HG02840 (cell line): ENCODE data around the gene NTRK2.

Experiments used
- ATAC-seq: cut with Tn5 transposase; IDR thresholded peaks from one replicate; pipeline ENCODE4 v1.9.1; 2021; ENCODE audit warnings: mild to moderate bottlenecking, moderate library complexity, moderate number of reproducible peaks; ENCODE audit not compliant: unreplicated experiment, low FRiP score

Gene NTRK2

DNA sequence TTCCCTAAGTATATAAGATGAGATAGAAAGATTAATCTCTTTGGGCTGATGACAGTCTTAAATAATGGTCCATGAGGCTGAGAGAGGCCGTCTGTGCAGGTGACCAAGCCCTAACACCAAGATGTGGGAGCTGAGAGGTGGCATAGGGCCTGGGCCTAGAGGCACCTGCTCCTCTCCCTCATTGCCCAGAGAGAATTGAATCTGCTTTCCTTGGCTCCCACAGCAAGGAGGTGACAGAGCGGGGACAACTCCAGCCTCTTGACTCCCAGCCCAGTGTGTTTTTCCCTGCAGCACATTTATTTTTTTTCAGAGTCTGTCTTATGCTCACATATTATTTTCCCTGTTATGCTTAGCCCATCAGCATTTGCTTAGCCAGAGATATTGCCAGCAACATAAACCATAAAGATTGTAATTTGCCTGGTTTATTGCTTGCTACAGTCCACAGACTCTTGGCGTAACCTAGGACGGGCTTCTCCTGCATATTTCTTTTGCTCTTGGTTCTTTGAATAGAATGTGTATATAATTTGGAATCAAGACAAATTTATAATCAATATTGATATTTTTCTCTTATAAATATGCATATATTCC is 105.6 kb downstream of the NTRK2 start:
- ATAC-seq = no peak

DNA sequence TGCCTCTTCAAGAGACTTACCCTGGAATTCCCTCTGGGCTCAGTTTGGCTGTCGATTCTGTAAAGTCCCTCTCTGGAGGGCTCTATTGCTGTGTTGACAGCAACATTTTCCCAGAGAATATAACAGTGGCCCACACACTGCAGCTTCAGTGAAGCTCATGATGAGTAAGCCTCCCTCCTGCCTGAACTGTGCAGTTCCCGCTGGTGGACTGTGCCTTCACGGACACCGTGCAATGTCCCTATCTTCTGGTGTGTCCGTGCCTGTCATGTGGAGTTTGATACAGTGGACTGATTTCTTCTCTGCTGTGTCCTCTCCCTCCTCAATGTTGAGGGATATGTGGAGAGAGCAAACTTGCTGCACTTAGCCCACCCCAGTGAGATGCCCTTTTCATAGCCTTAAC is 109.0 kb downstream of the NTRK2 start:
- ATAC-seq = no peak

DNA sequence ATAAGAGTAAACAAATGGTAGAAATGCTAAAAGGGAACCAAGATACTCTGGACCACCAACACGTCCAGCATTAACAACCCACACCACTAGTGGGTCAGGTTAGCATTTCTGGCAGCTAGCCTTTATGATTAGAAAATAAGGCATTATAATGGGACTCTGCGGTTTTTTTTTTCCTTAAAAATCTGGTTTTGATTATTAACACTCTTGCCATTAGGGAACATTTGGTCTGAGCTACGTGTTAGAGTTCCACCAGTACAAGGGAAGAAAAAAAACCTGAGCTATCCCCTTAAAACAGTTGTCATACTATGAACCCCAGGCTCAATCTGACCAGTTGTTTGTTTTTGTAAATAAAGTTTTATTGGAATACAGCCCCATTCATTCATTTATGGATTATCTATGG is 110.4 kb downstream of the NTRK2 start:
- no peak for ATAC-seq

DNA sequence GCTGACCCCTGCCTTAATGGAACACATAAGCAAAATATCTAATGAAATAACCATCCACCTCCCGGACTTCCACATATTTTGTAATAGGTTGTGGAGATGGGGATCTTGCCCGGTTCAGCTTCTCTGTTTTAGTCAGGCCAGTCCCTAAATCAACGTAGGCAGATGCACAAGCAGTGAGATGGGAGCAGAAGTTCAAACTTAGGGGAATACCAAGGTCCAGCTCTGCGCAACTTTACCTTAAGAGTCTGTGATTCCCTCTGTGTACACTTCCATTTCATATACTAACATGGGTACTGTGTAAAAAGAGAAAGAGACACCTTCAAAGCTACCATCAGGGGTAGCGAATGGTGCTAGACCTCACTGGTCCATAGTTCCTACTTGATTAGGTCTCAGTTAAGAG is 110.9 kb downstream of the NTRK2 start:
- ATAC-seq = no peak

DNA sequence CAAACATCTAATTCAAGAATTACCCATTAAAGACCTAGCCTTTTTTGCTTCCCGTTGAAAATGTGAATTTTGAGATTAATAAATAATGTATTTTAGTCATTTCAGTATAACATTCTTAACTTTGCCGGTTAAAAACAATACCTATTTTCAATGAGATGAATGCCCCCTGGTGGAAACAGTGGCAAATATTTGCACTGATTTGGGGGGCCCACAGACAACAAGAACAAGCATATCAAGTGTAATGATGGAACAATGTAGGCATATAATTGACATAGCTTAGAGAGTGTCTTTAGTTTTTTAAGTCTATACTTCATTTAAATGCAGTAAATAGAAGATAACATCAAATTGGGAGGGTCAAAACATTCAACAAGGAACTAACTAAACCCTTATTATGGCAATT is 111.9 kb downstream of the NTRK2 start:
- ATAC-seq = no peak

DNA sequence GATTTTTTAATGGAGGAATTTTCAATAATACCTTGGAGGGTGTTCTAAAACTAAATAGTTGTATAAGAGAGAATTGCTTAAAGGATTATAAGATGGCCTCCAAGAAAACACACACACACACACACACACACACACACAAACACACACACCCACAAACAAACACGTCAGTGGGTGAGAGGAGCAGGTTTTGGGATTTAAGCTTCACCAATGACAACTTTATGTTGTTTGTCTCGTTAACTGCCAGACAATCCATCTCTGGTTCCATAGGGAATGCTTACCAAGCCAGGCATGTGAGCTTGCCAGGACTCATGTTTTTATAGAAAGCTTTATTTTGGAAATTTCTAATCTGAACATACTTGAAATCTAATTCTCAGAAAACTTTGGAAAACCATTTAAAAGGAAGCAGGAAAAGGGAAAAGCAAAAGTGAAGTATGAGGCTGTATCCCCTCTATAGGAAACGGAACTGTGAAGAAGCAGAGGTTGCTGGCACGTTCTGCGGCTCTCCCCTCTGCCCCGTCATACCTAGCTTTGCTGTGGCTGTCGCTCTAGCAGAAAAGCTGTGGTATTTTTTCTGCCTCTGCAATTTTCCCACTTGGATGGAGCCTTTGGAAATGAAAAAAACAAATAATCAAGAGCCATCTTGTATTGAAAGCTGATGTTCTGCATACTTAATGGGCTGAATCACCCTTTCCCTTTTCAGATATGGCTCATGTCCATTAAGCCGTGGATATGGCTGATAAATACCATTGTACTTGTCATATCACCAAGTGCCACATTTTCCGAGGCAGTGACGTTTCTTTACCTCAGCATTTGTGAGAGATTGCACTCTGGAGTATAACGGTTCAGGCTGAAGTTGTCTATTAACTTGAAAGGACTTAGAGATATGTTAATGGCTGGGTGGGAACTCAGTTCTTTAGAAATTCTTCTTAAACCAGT is 112.7 kb downstream of the NTRK2 start:
- ATAC-seq = no peak

DNA sequence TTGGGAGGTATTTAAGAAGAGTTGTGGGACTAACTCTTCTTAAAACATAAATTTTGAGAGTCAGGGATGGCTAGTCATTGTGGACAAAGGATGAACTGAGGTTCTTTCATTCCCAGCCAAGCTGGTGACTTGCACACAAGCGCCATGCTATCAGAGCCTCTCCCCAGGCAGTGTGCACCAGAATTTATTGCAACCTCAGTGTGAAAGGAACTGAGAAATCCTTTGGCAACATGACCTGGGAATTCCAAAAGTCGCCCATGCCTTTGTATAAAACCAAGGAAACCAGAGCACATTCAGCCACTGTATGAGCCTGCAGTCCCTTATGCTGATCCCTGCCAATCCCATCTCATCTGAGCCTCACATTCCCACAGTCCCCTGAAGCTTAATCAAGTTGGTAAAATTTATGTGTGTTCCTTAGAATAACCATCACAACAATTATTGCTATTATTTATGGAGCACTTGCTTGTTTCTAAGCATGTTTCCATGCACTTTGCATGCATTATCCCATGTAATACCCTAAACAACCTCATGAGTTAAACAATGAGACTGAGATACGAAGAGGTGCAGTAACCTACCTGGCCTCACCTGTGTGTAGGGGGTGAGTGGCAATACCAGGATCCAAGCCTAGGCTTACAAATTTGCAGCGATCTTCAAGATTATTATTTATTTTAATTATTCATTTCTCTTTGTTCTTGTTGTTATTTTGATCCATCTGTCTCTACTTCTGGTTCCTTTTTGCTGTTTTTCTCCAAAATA is 116.4 kb downstream of the NTRK2 start:
- no peak for ATAC-seq

DNA sequence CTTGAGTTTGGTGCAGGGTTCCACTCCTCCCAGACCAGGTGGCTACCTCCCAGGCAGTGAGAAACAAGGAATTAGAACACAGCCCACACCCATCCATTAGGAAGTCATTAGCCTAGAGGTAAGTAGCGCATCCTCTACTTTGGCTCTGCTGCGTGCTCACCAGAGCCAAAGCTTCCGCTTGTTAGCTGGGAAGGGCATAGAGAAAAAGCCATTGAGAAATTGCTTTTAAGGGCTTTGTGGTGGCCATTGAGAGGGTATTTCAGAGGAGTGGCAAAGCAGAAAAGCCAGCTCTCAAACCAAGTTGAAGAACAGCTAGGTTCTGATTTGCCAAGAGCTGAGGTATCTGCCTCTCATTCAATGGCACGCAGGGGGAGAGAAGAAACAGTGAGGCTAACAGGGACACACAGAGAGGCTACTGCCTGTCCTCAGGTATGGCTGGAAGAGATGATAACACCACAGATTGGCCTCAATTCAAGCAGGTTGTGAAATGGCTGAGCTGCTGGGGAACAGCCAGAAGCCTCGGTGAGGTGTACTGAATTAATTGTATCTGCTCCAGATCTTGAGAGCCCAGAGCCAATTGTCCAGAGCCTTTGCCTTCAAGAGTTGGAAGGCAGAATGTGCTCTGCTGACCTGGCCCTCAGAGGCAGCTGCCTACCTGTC is 119.4 kb downstream of the NTRK2 start:
- ATAC-seq = no peak

DNA sequence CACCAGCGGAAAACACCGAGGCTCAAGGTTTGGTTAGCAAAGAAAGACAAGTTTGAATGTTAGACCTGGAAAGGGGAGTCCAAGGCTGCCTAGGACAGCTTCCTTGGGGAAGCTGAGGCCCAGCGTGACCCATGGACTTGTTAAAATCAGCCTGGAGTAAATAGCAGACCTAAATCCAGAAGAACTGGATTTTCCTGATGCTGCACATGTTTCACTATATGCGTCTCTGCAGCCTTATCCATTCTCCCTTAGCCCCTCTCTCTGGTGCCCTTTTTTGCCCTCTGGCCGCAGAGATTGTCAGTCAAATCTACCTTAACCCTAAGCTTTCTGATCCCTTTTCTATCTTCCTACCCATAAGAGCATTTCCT is 119.9 kb downstream of the NTRK2 start:
- ATAC-seq = no peak

DNA sequence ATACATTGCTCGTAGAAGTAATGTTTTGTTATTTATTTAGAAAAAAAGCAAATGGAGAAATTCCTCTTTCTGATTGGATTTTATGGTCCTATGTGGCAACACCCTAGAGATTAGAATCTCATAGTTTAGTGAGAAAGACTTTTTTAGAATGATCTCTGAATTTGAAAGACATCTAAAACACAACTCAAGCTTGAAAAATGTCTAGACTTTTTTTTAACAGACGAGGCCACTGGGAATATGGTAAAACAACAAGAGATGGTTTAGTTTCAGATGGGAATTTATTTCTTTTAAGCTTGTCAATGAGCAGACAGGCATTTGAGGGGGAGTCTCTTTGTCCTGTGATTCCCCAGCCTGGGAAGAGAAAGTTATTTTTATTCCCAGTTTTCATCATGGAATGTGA is 122.1 kb downstream of the NTRK2 start:
- no peak for ATAC-seq

DNA sequence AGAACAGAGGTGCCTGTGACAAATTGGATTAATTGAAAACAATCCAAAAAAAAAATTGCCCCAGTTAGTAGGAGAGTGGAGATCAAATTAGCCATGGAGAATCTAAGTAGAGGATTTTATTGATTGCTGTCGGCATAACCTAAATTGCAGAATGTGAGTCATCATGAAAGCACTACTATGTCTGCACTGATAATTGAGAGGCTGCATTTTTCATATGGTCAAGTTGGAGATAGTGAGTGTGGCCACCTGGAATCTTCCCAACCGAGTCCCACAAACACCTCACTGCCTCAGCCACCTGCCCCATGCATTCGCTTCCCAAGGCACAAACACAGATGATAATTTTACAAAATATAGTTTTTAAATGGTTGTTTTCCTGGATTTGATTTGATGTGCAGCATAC is 123.7 kb downstream of the NTRK2 start:
- ATAC-seq = no peak

DNA sequence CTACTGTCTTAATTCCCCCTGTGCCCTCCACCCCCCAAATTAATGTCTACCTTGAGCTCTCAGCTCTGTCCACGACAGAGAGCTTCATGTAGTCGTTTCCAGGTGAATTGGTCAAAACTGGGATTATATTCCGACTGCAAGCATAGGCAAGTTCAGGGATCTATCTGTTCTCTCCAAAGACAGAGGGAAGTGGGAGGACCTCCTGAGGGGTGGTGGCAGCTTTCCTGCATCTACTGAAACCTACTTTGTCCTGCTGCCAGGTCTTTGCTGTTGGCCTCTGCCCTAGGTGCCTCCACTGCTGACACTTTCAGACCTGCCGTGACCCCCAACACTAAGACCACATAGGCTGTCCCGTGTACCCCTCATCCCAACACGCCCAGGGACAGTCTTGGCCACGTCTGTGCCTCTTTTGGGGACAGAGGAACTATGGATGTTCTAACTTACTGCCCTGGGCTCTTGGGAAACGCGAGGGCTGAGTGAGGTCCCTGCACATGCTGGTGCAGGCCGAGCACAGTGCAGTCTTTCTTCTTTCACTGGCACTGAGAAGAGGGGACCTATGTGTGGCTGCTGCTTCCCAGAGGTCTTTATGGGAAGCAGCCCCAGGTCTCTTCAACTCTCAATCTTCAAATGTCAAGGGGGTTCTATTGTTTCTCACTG is 125.6 kb downstream of the NTRK2 start:
- ATAC-seq = no peak

DNA sequence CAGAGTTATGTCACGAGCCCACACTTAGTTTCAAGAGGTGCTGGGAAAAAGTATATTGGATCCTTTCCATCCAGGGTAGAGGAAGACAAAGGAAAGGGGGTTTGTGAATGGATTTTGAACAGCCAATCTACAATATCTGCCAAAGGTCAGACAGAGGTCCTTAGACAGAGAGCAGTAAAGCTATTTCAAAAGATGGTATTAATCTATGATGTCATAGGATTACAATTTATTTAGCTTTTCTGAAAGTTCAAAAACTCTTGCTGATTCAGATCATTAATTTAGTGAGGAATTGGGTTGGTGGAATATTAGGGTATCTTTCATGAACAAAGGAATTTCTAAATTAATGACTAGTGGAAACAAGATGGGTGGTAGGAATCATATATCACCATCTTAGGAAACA is 126.9 kb downstream of the NTRK2 start:
- no peak for ATAC-seq

DNA sequence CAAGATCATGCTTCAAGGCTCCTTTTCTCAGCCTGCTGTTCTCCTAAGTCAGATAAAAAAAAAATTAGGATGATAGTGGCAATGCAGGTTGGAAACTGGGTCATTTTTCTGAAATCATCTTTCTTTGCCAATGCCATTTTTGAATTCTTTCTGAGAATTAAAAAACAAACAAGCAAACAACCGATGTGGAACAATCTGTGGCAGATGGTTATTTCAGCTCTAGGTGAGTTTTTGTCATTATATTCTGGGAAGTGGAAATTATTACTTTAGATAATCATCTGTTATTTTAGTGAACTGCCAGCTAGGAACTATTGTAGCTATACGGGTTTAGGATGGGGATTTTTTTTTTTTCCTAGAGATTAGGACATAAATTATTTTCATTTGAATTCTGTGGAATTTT is 129.7 kb downstream of the NTRK2 start:
- no peak for ATAC-seq

DNA sequence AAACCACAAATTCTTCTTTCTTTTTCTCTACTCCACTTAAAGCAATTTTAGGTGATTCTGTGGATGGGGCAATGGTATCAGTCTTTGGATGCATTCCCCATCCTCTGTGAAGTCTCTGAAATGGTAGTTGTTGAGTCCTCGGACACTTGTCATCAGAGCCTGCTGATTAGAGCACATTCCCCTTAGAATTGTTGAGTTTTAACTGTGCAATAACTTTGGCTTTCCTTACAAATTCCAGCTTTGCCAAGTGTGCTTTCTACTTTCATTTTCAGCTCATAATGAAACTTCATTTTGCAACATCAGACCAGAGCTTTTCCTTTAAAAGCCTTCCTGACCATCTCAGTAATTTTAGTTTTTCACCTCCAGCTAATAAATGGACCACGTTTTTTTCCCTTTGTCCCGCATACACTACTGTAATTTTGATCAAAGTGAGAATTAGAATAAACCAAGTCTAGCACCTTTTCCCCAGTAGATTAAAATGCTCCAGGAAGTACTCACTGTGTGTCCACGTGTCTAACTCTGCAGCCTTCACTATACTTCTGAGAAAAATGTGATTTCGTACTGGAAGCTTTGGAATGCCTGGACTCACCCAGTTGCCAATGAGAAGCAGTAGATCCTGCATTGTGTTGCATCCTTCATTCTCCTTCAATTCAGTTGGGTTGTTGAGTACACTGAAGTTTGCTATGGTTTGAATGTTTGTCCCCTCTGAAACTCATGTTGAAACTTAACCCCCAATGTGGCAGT is 135.6 kb downstream of the NTRK2 start:
- no peak for ATAC-seq

DNA sequence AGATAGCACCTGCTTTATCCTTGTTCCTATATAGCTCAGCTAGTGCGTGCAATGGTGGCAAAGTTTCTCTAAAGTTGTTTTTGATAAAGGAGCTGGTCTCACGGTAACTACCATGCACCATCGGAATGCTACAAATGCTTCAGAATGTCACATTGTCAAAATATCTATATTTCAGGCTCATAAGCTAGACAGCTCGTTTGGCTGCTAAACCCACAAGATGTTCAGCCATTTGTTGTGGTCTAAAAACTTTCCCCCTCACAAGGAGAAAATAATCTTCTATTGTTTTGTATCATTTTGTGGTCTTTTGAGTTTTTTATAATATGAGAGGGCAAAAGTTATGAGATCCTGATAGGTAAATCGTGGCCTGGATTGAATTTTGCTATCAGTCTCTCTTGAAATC is 137.9 kb downstream of the NTRK2 start:
- ATAC-seq = no peak

DNA sequence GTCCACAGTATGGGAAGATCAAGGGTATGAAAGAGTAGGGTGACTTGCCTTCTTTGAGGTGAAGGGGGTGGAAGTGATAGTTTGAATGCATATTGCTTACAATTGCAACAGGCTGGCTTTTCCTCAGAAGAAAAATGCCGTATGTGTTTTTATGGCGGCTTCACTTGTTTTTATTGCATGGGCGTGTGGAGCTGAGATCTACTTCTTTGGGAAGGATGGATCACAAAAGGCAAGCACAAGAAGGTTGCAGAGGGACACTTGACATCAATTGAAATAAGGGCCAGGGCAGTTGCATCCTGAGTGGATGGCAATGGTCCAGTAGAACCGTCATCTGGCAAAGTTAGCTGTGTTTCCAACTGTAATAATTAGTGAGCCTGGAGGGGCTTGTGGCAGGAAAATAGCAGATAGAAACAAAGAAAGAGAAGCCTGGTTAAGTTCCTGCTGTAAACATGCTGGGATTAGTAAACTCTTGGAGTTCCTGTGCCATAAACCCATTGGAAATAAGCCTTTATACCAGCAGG is 138.4 kb downstream of the NTRK2 start:
- no peak for ATAC-seq

DNA sequence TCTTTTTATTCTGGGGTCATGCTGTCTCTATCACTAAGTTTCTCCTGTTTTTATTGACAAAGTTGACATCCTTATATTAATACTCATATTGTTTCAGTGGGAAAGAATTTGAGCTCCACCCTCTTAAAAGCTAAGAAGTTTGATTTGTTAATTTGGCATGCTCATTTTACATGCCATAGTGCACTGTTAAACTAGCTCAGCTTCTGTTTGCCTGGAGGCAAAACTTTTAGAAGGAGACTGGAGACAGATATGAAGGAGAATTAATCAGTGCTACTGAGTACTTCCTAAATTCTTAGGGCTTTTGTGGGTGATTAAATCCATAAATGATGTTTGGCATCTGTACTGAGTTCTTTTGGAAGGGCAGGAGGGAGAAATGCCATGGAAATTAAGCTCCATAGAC is 138.9 kb downstream of the NTRK2 start:
- no peak for ATAC-seq

DNA sequence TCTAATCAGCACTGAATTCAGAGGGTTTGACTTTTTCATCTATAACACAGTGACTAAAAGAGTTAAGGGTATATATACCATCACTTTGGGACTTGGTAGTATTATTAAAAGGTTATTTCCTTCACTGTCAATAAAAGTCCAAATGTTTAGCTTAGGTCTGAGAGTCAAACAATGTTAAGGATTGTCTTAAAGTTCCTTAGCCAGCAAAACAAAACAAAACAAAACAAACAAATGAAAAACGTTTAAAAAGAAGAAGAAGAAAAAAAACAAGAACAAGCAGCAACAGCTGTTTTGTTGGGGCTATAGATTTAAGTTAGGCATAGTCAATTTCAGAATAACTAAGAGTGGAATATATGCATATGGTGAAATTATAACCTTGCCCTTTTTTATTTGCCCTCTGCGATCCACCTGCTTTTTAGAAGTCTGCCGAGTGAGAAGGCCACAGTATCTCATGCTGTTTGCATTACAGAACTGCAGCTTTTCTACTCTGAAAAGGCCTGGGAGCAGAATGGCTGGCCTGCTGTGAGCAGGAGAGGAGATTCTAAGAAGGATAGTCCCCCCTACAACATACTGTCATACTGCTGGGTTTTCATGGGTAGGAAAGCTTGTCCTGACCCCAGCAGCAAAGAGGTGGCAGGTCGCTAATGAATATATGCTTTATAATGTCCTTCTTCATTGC is 141.7 kb downstream of the NTRK2 start:
- ATAC-seq = no peak
